PC-9 (cell line): ENCODE measurements around the gene PRICKLE3. TPM values are rescaled to one million over a fixed set of nuclear protein-coding genes. Genes with fewer than 3 reads are reported as not detected.
A peak's percentile ranks its signal among the peaks of the same experiment; 100 is the strongest.

ENCODE experiments used
- BruUV-seq: library from RNA; stranded (reverse); fragments of 400-500 nt; replicated peaks from 2 replicates; lab custom pipeline; 2021; lab: Mats Ljungman, UMichigan
- CTCF ChIA-PET: fragments of 300-600 bp; sonication (Branson Sonifier 250); formaldehyde crosslinking; loops from one replicate; lab custom pipeline; 2022; ENCODE audit warnings: antibody characterized with exemption; lab: Charles Lee
- POLR2A ChIA-PET: fragments of 300-600 bp; sonication (Branson Sonifier 250); formaldehyde crosslinking; loops from one replicate; lab custom pipeline; 2022; ENCODE audit warnings: antibody characterized with exemption; ENCODE audit not compliant: unreplicated experiment; lab: Charles Lee
- DNase-seq, 2 experiments: peaks; one replicate each; pipeline versions ENCODE4 v3.0.0 to v3.0.0-alpha.2; 2015 to 2022; ENCODE audit warnings: mixed read lengths in 1 of 2
- H2AFZ ChIP-seq: fragments of 200-600 bp; sonication (generic); 2 replicates; pipeline ENCODE4 v1.8.1; 2017; ENCODE audit warnings: antibody characterized with exemption
- H3F3A ChIP-seq: fragments of 200-600 bp; sonication (generic); 2 replicates; pipeline ENCODE4 v1.8.1; 2017; ENCODE audit warnings: antibody characterized with exemption, mild to moderate bottlenecking, low read depth; ENCODE audit not compliant: insufficient read depth
- H3K27ac ChIP-seq: fragments of 200-600 bp; sonication (generic); 2 replicates; pipeline ENCODE4 v1.6.1; 2016; ENCODE audit warnings: mixed run types
- H3K27me3 ChIP-seq: fragments of 200-600 bp; sonication (generic); 2 replicates; pipeline ENCODE4 v1.6.1; 2016; ENCODE audit warnings: low read depth, mixed run types; ENCODE audit not compliant: insufficient read depth
- H3K36me3 ChIP-seq: fragments of 200-600 bp; sonication (generic); 2 replicates; pipeline ENCODE4 v1.6.1; 2016; ENCODE audit warnings: low read depth, mixed run types
- H3K4me1 ChIP-seq: fragments of 200-600 bp; sonication (generic); replicated peaks from 2 replicates; pipeline ENCODE4 v1.6.1; 2016; ENCODE audit warnings: mixed run types; ENCODE audit not compliant: insufficient read depth
- H3K4me2 ChIP-seq: fragments of 200-600 bp; sonication (generic); 2 replicates; pipeline ENCODE4 v1.6.1; 2017; ENCODE audit warnings: mixed run types
- H3K4me3 ChIP-seq: fragments of 200-600 bp; sonication (generic); 2 replicates; pipeline ENCODE4 v1.6.1; 2016; ENCODE audit warnings: mixed run types
- H3K79me2 ChIP-seq: fragments of 200-600 bp; sonication (generic); 2 replicates; pipeline ENCODE4 v1.6.1; 2017; ENCODE audit warnings: low read depth, mixed run types
- H3K9me2 ChIP-seq: fragments of 200-600 bp; sonication (generic); 2 replicates; pipeline ENCODE4 v1.8.1; 2017; ENCODE audit warnings: mild to moderate bottlenecking; ENCODE audit not compliant: insufficient read depth
- H3K9me3 ChIP-seq: fragments of 200-600 bp; sonication (generic); 2 replicates; pipeline ENCODE4 v1.8.1; 2016; ENCODE audit warnings: low read depth; ENCODE audit not compliant: insufficient read depth
- H4K20me1 ChIP-seq: fragments of 200-600 bp; sonication (generic); 2 replicates; pipeline ENCODE4 v1.8.1; 2017; ENCODE audit not compliant: insufficient read depth
- EZH2 ChIP-seq: fragments of 200-600 bp; sonication (generic); IDR thresholded peaks from 2 replicates; pipeline ENCODE4 v1.8.0; 2017; ENCODE audit warnings: antibody characterized with exemption, low read depth
- intact Hi-C: fragments of 100-400 bp; cut with micrococcal nuclease; formaldehyde crosslinking; loops from one replicate; pipeline ENCODE4 v1.10.0; 2022; ENCODE audit not compliant: unreplicated experiment
- total RNA-seq: library from RNA; stranded (reverse); gene quantifications from 2 replicates; pipeline ENCODE4 v1.2.3, GENCODE V29; 2021
- TF ChIP-seq, protein P1 (sequence below): fragments of 200-600 bp; sonication (generic); conservative IDR thresholded peaks from 2 replicates; pipeline ENCODE4 v1.6.1; 2017; ENCODE audit warnings: mixed run types, antibody characterized with exemption, mild to moderate bottlenecking, moderate library complexity

Gene PRICKLE3
- total RNA-seq, 1 experiment from 2014 or later = 13.5 TPM

DNA sequence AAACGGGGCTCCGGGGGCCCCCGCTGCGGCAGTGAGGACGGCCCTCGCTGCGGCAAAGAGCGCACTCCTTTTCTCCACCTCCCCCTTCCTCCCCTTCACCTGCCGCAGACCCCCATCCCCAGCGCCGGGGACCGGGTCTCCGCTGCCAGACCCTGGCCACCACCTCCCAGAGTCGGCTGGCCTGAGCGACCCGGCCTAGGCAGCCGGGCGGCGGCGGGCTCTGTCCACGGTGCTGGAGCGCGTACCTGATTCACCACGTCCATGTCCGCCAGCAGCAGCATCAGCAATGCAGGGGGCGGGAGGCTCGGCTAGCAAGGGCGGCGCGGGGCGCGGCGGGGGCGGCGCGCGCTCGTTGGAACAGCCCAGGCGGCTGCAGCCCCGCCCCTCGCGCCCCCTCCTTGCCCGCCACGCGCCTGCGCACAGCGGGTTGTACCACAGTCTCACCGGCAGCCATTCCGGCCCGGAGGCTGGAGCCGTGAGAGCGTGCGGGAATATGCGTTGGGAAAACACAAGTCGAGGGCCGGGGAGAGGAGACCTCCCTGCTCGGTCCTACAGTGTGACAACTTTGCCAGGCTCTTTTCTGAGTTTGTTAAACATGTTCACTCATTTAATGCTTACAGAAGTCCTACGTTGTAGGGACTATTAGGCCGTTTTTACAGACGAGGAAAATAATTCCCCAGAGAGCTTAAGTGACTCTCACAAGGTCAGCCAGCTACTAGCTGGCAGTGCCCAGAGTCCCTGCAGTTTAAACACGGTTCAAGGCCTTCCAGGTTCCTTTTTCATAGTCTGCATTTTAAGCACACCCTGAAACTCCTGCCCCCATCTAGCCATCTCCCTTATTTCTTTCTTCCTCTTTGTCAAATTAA is 14.0 kb upstream of the PRICKLE3 start, which contains the start of gene SYP:
Gene SYP, minus strand, starts transcription at position 288 of the 866 bp plus-strand sequence. Its CDS starts 7 bp downstream, at position 281.
- CTCF ChIA-PET = no interaction called here
- intact Hi-C loops = no loop called here
- no peak within 1 kb of the TSS for H3K27ac ChIP-seq
- H4K20me1 ChIP-seq = no peaks in the 10 kb centered on the region
- DNase-seq = peak; percentile 44 to 76
- no peaks in the 10 kb centered on the region for H3K79me2 ChIP-seq
- H3K27me3 ChIP-seq = no peaks in the 10 kb centered on the region
- no peaks in the 10 kb centered on the region for H3K4me1 ChIP-seq
- H3K9me2 ChIP-seq = no peaks in the 10 kb centered on the region
- H3K4me3 ChIP-seq = peak within 1 kb of the TSS; percentile 40; the same call in 1 of the 2 replicates
- POLR2A ChIA-PET = interaction anchor here (0.6 kb wide), 1 partner anchor 9 kb away, joined by 3 read pairs; no protein-coding TSS in a partner anchor
- no peaks in the 10 kb centered on the region for H3K36me3 ChIP-seq
- BruUV-seq = no TSS peak
- no peaks in the 10 kb centered on the region for H3K9me3 ChIP-seq
- 0 out of 2 replicates have a peak within 1 kb of the TSS, but pooled peaks have one; percentile 67 for H2AFZ ChIP-seq
- TF ChIP-seq, protein P1, sequence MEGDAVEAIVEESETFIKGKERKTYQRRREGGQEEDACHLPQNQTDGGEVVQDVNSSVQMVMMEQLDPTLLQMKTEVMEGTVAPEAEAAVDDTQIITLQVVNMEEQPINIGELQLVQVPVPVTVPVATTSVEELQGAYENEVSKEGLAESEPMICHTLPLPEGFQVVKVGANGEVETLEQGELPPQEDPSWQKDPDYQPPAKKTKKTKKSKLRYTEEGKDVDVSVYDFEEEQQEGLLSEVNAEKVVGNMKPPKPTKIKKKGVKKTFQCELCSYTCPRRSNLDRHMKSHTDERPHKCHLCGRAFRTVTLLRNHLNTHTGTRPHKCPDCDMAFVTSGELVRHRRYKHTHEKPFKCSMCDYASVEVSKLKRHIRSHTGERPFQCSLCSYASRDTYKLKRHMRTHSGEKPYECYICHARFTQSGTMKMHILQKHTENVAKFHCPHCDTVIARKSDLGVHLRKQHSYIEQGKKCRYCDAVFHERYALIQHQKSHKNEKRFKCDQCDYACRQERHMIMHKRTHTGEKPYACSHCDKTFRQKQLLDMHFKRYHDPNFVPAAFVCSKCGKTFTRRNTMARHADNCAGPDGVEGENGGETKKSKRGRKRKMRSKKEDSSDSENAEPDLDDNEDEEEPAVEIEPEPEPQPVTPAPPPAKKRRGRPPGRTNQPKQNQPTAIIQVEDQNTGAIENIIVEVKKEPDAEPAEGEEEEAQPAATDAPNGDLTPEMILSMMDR = no peak
- TF ChIP-seq EZH2 = no peak
- peak within 1 kb of the TSS; percentile 69 for H3K4me2 ChIP-seq
- no peaks in the 10 kb centered on the region for H3F3A ChIP-seq

DNA sequence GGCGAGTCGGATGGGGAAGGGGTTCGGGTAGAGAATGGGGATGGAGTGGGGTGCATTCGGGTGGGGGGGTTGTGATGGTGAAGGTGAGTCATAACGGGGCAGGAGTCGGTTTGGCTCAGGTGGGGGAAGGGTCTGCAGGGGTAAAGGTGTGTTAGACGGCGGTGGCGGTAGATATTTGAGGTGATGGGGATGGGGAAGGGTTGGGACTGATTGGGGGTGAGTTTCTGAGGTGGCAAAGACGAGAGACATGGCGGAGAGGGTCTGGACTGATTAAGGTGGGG is 13.1 kb upstream of the PRICKLE3 start:
- intact Hi-C loops = no loop called here
- Histone ChIP-seq H3K9me2 (no peaks in the 10 kb centered on the region), H3F3A (no peaks in the 10 kb centered on the region), H4K20me1 (no peaks in the 10 kb centered on the region), H3K36me3 (no peaks in the 10 kb centered on the region), H3K27ac (no peak overlapping the region), H3K27me3 (no peaks in the 10 kb centered on the region), H3K4me2 (no peak overlapping the region), H3K4me1 (no peaks in the 10 kb centered on the region), H3K9me3 (no peaks in the 10 kb centered on the region), H3K4me3 (no peak overlapping the region), H2AFZ (no peak overlapping the region), H3K79me2 (no peaks in the 10 kb centered on the region)
- no peak for TF ChIP-seq EZH2
- TF ChIP-seq, protein P1 = no peak
- no TSS peak for BruUV-seq
- DNase-seq = no peak
- ChIA-PET CTCF (no interaction called here), POLR2A (no interaction called here)

DNA sequence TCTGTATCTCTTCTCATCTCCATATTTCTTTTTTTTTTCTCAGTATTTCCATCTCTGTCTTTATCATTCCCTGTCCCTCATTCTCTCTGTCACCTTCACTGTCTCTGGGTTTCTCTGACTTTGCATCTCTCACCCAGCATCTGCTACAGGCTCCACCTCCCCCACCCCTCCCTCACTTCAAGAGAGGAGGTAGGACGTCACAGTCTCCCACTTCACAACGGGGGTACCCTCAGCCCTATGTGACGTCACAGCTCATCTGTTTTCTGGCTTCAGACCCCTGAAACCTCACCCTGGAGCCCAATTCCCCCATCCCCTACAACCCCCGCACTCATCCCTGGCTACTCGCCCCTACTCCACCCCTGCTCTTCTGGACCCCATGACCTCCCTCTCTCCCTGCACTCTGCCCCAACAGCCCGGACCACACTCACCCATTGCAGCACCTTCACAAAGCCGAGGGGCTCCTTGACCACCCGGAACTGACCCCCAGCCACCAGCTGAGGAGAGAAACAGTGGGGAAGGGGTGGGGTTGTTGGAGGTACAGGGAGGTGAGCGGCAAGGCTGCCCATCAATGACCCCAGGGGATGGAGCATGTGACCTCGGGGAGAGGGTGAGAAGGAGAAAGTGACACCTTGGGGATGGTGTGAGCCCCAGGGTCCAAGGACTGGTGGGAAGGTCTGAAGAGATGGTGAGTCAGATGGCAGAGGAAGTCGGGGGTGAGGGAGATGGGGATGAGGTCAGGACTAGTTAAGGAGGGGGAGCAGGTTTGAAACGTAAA is 12.6 kb upstream of the PRICKLE3 start:
- ChIA-PET POLR2A (no interaction called here), CTCF (no interaction called here)
- no peaks in the 10 kb centered on the region for H3F3A ChIP-seq
- no peaks in the 10 kb centered on the region for H3K4me1 ChIP-seq
- H3K36me3 ChIP-seq = no peaks in the 10 kb centered on the region
- no peak overlapping the region for H3K4me2 ChIP-seq
- no peaks in the 10 kb centered on the region for H3K9me2 ChIP-seq
- no TSS peak for BruUV-seq
- DNase-seq = no peak
- H4K20me1 ChIP-seq = no peaks in the 10 kb centered on the region
- no peak overlapping the region for H3K4me3 ChIP-seq
- TF ChIP-seq, protein P1 = no peak
- no peak for TF ChIP-seq EZH2
- no peak overlapping the region for H2AFZ ChIP-seq
- no peaks in the 10 kb centered on the region for H3K79me2 ChIP-seq
- intact Hi-C loops = no loop called here
- H3K27ac ChIP-seq = no peak overlapping the region
- no peaks in the 10 kb centered on the region for H3K27me3 ChIP-seq
- H3K9me3 ChIP-seq = no peaks in the 10 kb centered on the region
